Neural cell (in vitro differentiated cells): ENCODE results near the gene ANKFY1. TPM values are rescaled to one million over a fixed set of nuclear protein-coding genes. Genes with fewer than 3 reads are reported as not detected.

Experiments used
- H2AFZ ChIP-seq: fragments of 200-600, 300-800 bp; sonication (generic), shearing (Covaris generic); 2 replicates; pipeline ENCODE4 v1.6.0; 2014; ENCODE audit warnings: low read depth, mild to moderate bottlenecking, antibody characterized with exemption, low read length, moderate library complexity
- H3F3A ChIP-seq: fragments of 200-600 bp; shearing (Covaris generic); 2 replicates; pipeline ENCODE4 v1.6.1; 2016; ENCODE audit warnings: mild to moderate bottlenecking, moderate library complexity, mixed read lengths, antibody characterized with exemption, low read length; ENCODE audit not compliant: insufficient read depth, poor library complexity, severe bottlenecking
- H3K27ac ChIP-seq: fragments of 200-600, 300-800 bp; sonication (generic), shearing (Covaris generic); 2 replicates; pipeline ENCODE4 v1.5.1; 2014; ENCODE audit warnings: mild to moderate bottlenecking, low read length, moderate library complexity
- H3K27me3 ChIP-seq: fragments of 300-800, 200-600 bp; sonication (generic), shearing (Covaris generic); 2 replicates; pipeline ENCODE4 v1.6.0; 2014; ENCODE audit warnings: mild to moderate bottlenecking, low read depth, low read length, moderate library complexity; ENCODE audit not compliant: insufficient read depth
- H3K36me3 ChIP-seq: fragments of 300-800, 200-600 bp; sonication (generic), shearing (Covaris generic); 2 replicates; pipeline ENCODE4 v1.5.1; 2014; ENCODE audit warnings: mild to moderate bottlenecking, antibody characterized with exemption, low read length, moderate library complexity; ENCODE audit not compliant: insufficient read depth
- H3K4me2 ChIP-seq: fragments of 300-800, 200-600 bp; sonication (generic), shearing (Covaris generic); 2 replicates; pipeline ENCODE4 v1.6.0; 2014; ENCODE audit warnings: mild to moderate bottlenecking, low read length
- H3K4me3 ChIP-seq: fragments of 300-800, 200-600 bp; sonication (generic), shearing (Covaris generic); 2 replicates; pipeline ENCODE4 v1.5.1; 2014; ENCODE audit warnings: mild to moderate bottlenecking, low read length, moderate library complexity
- H3K79me2 ChIP-seq: fragments of 200-600 bp; shearing (Covaris generic); replicated peaks from 2 replicates; pipeline ENCODE4 v1.6.0; 2014; ENCODE audit warnings: mild to moderate bottlenecking, low read length, moderate library complexity; ENCODE audit not compliant: insufficient read depth
- H3K9ac ChIP-seq: fragments of 300-800, 200-600 bp; sonication (generic), shearing (Covaris generic); 2 replicates; pipeline ENCODE4 v1.6.1; 2016; ENCODE audit warnings: mild to moderate bottlenecking, low read length, mixed read lengths
- H3K9me2 ChIP-seq: fragments of 200-600 bp; shearing (Covaris generic); 2 replicates; pipeline ENCODE4 v1.6.1; 2016; ENCODE audit warnings: mild to moderate bottlenecking, low read length, mixed read lengths; ENCODE audit not compliant: insufficient read depth
- H3K9me3 ChIP-seq: fragments of 200-600, 300-800 bp; sonication (generic), shearing (Covaris generic); 2 replicates; pipeline ENCODE4 v1.6.1; 2016; ENCODE audit warnings: mild to moderate bottlenecking, mixed run types, low read length, moderate library complexity, mixed read lengths
- H4K20me1 ChIP-seq: fragments of 200-600 bp; shearing (Covaris generic); 2 replicates; pipeline ENCODE4 v1.6.1; 2016; ENCODE audit warnings: mild to moderate bottlenecking, mixed run types; ENCODE audit not compliant: insufficient read depth
- CTCF ChIP-seq: fragments of 450-650 bp; IDR thresholded peaks from 2 replicates; pipeline ENCODE4 v1.5.1; 2014; ENCODE audit warnings: antibody characterized with exemption, mild to moderate bottlenecking, moderate library complexity; ENCODE audit not compliant: poor library complexity, severe bottlenecking
- EP300 ChIP-seq: fragments of 450-650 bp; conservative IDR thresholded peaks from 2 replicates; pipeline ENCODE4 v1.6.1; 2014; ENCODE audit warnings: antibody characterized with exemption, mild to moderate bottlenecking, moderate library complexity; ENCODE audit not compliant: poor library complexity, severe bottlenecking
- EZH2 ChIP-seq: fragments of 200-600, 300-800 bp; shearing (Covaris generic), sonication (generic); IDR thresholded peaks from 2 replicates; pipeline ENCODE4 v1.6.1; 2014; ENCODE audit warnings: antibody characterized with exemption, low read length, borderline replicate concordance, mild to moderate bottlenecking; ENCODE audit not compliant: insufficient read depth, poor library complexity, severe bottlenecking
- MXI1 ChIP-seq: fragments of 450-650 bp; conservative IDR thresholded peaks from 2 replicates; pipeline ENCODE4 v1.6.1; 2014; ENCODE audit warnings: antibody characterized with exemption, mild to moderate bottlenecking; ENCODE audit not compliant: poor library complexity, severe bottlenecking
- POLR2AphosphoS5 ChIP-seq: IDR thresholded peaks from 2 replicates; pipeline ENCODE4 v1.6.1; 2012
- RAD21 ChIP-seq: fragments of 450-650 bp; conservative IDR thresholded peaks from 2 replicates; pipeline ENCODE4 v1.6.1; 2014; ENCODE audit warnings: antibody characterized with exemption, mild to moderate bottlenecking, moderate library complexity
- REST ChIP-seq: IDR thresholded peaks from 2 replicates; pipeline ENCODE4 v1.6.1; 2012; ENCODE audit warnings: borderline replicate concordance
- SMC3 ChIP-seq: fragments of 450-650 bp; conservative IDR thresholded peaks from 2 replicates; pipeline ENCODE4 v1.6.1; 2014; ENCODE audit warnings: antibody characterized with exemption, mild to moderate bottlenecking, moderate library complexity; ENCODE audit not compliant: poor library complexity
- TAF1 ChIP-seq: IDR thresholded peaks from 2 replicates; pipeline ENCODE4 v1.6.1; 2012; ENCODE audit warnings: low read depth
- polyA plus RNA-seq: library from polyadenylated mRNA; depleted of rRNA; stranded (reverse); fragments of >200 nt; gene quantifications from 2 replicates; pipeline ENCODE4 v1.2.3, GENCODE V29; 2014

ANKFY1 gene
- polyA plus RNA-seq, 1 donor from 2014 or later = 25.6 TPM

- no peak for TF ChIP-seq CTCF
- Histone ChIP-seq H3K9me2 (no peaks in the 10 kb centered on the region), H3K9me3 (no peaks in the 10 kb centered on the region), H3K4me2 (no peak overlapping the region), H4K20me1 (no peaks in the 10 kb centered on the region), H3K36me3 (peaks cover 9% of the 10 kb centered on the region), H3K27ac (no peak overlapping the region), H2AFZ (no peak overlapping the region), H3K79me2 (no peaks in the 10 kb centered on the region), H3K4me3 (no peak overlapping the region), H3K9ac (no peak overlapping the region), H3F3A (no peaks in the 10 kb centered on the region), H3K27me3 (no peaks in the 10 kb centered on the region)
Measured at GRCh38 chr17:4178651-4179050, 85.1 kb downstream of the ANKFY1 start.

- Histone ChIP-seq H3K36me3 (peaks cover 9% of the 10 kb centered on the region), H3F3A (no peaks in the 10 kb centered on the region), H3K4me3 (no peak overlapping the region), H3K27ac (no peak overlapping the region), H3K9me3 (no peaks in the 10 kb centered on the region), H3K79me2 (no peaks in the 10 kb centered on the region), H2AFZ (no peak overlapping the region), H3K9me2 (no peaks in the 10 kb centered on the region), H3K27me3 (no peaks in the 10 kb centered on the region), H3K9ac (no peak overlapping the region), H4K20me1 (no peaks in the 10 kb centered on the region), H3K4me2 (no peak overlapping the region)
- TF ChIP-seq REST = no peak
- TF ChIP-seq EZH2 = no peak
- TF ChIP-seq POLR2AphosphoS5 = no peak
- TF ChIP-seq TAF1 = no peak
- no peak for TF ChIP-seq SMC3
- no peak for TF ChIP-seq MXI1
- TF ChIP-seq CTCF = no peak
- no peak for TF ChIP-seq RAD21
- TF ChIP-seq EP300 = no peak
Measured at GRCh38 chr17:4177806-4178205, 86.0 kb downstream of the ANKFY1 start.
